Adrenal gland (tissue), 12 donors: ENCODE measurements around the gene DCUN1D4. TPM values are rescaled to one million over a fixed set of nuclear protein-coding genes. Genes with fewer than 3 reads are reported as not detected.

ENCODE experiments used
- DNase-seq, 7 donors: peaks; one replicate each; pipeline ENCODE4 v3.0.0-alpha.2; 2019 to 2020
- H3K27ac ChIP-seq, 5 donors: fragments of 200-600 bp; sonication (generic) in 4 of 5; 1 replicate in 3 of 5; 2 replicates in 2 of 5; pipeline versions ENCODE4 v1.5.1 to v1.8.0; 2016 to 2020; ENCODE audit warnings: mild to moderate bottlenecking in 1 of 5
- H3K27me3 ChIP-seq: fragments of 200-600 bp; 2 replicates; pipeline ENCODE4 v1.8.0; 2021
- H3K36me3 ChIP-seq, 2 donors: fragments of 200-600 bp; replicated peaks in 1 of 2; 1 replicate in 1 of 2; 2 replicates in 1 of 2; pipeline versions ENCODE4 v1.5.1 to v1.8.0; 2018 to 2022
- H3K4me1 ChIP-seq, 2 donors: fragments of 200-600 bp; replicated peaks in 1 of 2; 1 replicate in 1 of 2; 2 replicates in 1 of 2; pipeline versions ENCODE4 v1.5.1 to v1.8.0; 2018 to 2021
- H3K4me3 ChIP-seq, 4 donors: fragments of 200-600 bp; sonication (generic) in 3 of 4; one replicate each; pipeline ENCODE4 v1.5.1; 2016 to 2018
- H3K9me3 ChIP-seq, 3 donors: fragments of 200-600 bp; sonication (generic) in 1 of 3; replicated peaks in 1 of 3; 1 replicate in 2 of 3; 2 replicates in 1 of 3; pipeline versions ENCODE4 v1.5.1 to v1.8.0; 2016 to 2021
- POLR2A ChIP-seq, 2 donors: fragments of 450-650 bp; IDR thresholded peaks; one replicate each; pipeline ENCODE4 v1.6.1; 2017; ENCODE audit warnings: antibody characterized with exemption in 2 of 2, mild to moderate bottlenecking in 2 of 2, moderate library complexity in 1 of 2
- WGBS, 4 donors: extraction: QIAGEN DNeasy Blood & Tissue Kit in 2 of 4; methylation state at CpG; one replicate each; pipeline versions ENCODE4 v1.1.5 to v1.1.7; 2013 to 2017; 5-methylcytosine and 5-hydroxymethylcytosine counted together
- intact Hi-C, 2 donors: fragments of 100-400 bp; cut with DNase I; formaldehyde crosslinking; loops; one replicate each; pipeline versions ENCODE4 v1.14.1 to v1.15.0; 2022 to 2023
- polyA plus RNA-seq, 3 donors: library from polyadenylated mRNA; stranded (reverse); fragments of 200-250 nt in 2 of 3; fragments of 350-450 nt in 1 of 3; fragmentation: Illumina TruSeq in 1 of 3; extraction: RNeasy Lipid Tissue Mini Kit (QIAGEN cat#74804) in 1 of 3; gene quantifications; one replicate each; pipeline ENCODE4 v1.2.3, GENCODE V29; 2013 to 2014
- total RNA-seq, 9 donors: library from RNA; depleted of rRNA in 4 of 9; stranded (reverse); fragments of >200 nt in 4 of 9; fragments of 120-200 nt in 1 of 9; fragmentation: NEBNext Ultra II Directional in 1 of 9; extraction: Animal tissue kit (Norgen Biotek cat#: 25700) in 1 of 9; gene quantifications; one replicate each; pipeline versions ENCODE4 v1.1.0 to v1.2.4, GENCODE V29; 2013 to 2023
- TF ChIP-seq, protein P1 (sequence below), 6 experiments: fragments of 450-650 bp in 4 of 6; fragments of 200-600 bp in 2 of 6; sonication (generic) in 1 of 6; IDR thresholded peaks; 1 replicate in 5 of 6; 2 replicates in 1 of 6; pipeline versions ENCODE4 v1.5.1 to v1.8.0; 2016 to 2021; ENCODE audit warnings: antibody characterized with exemption in 6 of 6, mild to moderate bottlenecking in 2 of 6, moderate library complexity in 1 of 6
- donor health status: healthy with polysubstance abuse.
- donor health status: Bipolar disorder and iron deficiency.
- donor health status: DM: yes; HTN: yes; CAD: no.
- donor health status: DM: no; HTN: no; CAD: no.
- donor health status: DM: no; HTN: no; CAD: no.
- donor health status: DM: yes; HTN: yes; CAD: no.

DCUN1D4 gene
- total and polyA plus RNA-seq, 12 donors: 25.0 to 86.2 (median 46.9) TPM

DNA sequence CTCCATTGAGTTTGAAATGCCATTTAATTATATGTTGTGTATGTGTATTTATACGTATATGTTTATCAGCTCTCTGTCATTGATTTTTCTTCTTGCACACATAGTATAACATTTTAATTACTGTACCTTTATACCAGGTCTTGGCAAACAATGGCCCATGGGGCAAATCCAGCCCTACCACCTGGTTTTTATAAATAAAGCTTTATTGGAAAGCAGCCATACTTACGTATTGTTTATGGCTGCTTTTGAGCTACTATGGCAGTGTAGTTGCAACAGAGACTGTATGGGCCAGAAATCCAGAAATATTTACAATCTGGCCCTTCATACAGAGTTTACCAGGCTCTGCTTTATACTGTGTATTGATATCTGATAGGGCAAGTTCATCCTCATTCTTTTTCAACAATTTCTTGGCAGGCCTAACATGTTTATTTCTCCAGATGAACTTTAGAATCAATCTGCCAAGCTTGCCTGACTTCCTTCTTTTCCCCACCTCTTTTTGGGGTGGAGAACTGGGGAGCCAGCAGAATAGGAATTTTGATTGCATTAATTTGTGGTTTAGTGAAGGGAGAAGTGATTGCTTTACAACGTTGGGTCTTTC, 15.8 kb downstream of the DCUN1D4 start:
- Histone ChIP-seq H3K36me3 (peaks cover 0 to 2% of the 10 kb centered on the region in 2 donors), H3K4me1 (peaks cover 9 to 48% of the 10 kb centered on the region in 2 donors), H3K27me3 (no peaks in the 10 kb centered on the region), H3K9me3 (no peaks in the 10 kb centered on the region), H3K27ac (no peak overlapping the region), H3K4me3 (no peak overlapping the region)
- WGBS, 4 donors: 53 to 62% (median 59%) methylated on average over 3 of the region's 3 CpGs
- intact Hi-C loops: no loop called here
- DNase-seq: no peak
- TF ChIP-seq POLR2A (IDR thresholded peaks at IDR 0.05): no peak
- TF ChIP-seq, protein P1, sequence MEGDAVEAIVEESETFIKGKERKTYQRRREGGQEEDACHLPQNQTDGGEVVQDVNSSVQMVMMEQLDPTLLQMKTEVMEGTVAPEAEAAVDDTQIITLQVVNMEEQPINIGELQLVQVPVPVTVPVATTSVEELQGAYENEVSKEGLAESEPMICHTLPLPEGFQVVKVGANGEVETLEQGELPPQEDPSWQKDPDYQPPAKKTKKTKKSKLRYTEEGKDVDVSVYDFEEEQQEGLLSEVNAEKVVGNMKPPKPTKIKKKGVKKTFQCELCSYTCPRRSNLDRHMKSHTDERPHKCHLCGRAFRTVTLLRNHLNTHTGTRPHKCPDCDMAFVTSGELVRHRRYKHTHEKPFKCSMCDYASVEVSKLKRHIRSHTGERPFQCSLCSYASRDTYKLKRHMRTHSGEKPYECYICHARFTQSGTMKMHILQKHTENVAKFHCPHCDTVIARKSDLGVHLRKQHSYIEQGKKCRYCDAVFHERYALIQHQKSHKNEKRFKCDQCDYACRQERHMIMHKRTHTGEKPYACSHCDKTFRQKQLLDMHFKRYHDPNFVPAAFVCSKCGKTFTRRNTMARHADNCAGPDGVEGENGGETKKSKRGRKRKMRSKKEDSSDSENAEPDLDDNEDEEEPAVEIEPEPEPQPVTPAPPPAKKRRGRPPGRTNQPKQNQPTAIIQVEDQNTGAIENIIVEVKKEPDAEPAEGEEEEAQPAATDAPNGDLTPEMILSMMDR (IDR thresholded peaks at IDR 0.05): no peak

- Histone ChIP-seq H3K9me3 (no peaks in the 10 kb centered on the region), H3K4me1 (peaks cover 6 to 39% of the 10 kb centered on the region in 2 donors), H3K36me3 (peaks cover 0 to 11% of the 10 kb centered on the region in 2 donors), H3K27me3 (no peaks in the 10 kb centered on the region), H3K4me3 (no peak overlapping the region), H3K27ac (peak overlapping the region in 1 of 5 donors; percentile 47)
- WGBS, 4 donors: 52 to 58% (median 54%) methylated on average over 4 of the region's 4 CpGs
- no peak for DNase-seq
- intact Hi-C loops: no loop called here
- no peak for TF ChIP-seq POLR2A (IDR thresholded peaks at IDR 0.05)
- TF ChIP-seq, protein P1 (IDR thresholded peaks at IDR 0.05): no peak
Measured at GRCh38 chr4:51859476-51860031, 16.6 kb downstream of the DCUN1D4 start.

DNA sequence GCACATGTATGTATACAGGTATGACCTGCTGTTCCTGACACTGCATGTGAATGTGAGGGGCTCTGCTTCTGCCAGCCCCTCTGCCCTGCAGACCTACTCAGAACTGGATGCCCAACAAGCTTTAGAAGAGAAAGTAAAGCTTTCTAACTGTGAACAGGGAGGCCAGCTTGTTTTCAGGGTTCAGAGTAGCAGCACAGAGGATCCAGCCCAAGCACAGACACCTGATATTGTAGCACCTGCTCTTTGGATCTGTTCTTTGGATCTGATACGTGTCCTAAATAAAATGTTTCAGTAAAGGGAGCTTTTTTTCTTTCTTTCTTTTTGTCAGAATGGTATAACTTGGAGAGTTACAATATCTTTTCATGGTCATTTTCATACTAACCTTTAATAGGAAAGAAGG, 19.2 kb downstream of the DCUN1D4 start:
- TF ChIP-seq, protein P1 (IDR thresholded peaks at IDR 0.05): no peak
- TF ChIP-seq POLR2A (IDR thresholded peaks at IDR 0.05): no peak
- intact Hi-C loops: no loop called here
- Histone ChIP-seq H3K27ac (no peak overlapping the region), H3K4me3 (no peak overlapping the region), H3K27me3 (no peaks in the 10 kb centered on the region), H3K9me3 (no peaks in the 10 kb centered on the region), H3K4me1 (peaks cover 6 to 18% of the 10 kb centered on the region in 2 donors), H3K36me3 (peaks cover 0 to 30% of the 10 kb centered on the region in 2 donors)
- DNase-seq: no peak
- 81 to 92% (median 86%) methylated on average over 1 of the region's 1 CpG for WGBS, 4 donors

GRCh38 chr4:51862781-51863180, 19.8 kb downstream of the DCUN1D4 start:
- Histone ChIP-seq H3K36me3 (peaks cover 0 to 36% of the 10 kb centered on the region in 2 donors), H3K27ac (no peak overlapping the region), H3K4me3 (no peak overlapping the region), H3K27me3 (no peaks in the 10 kb centered on the region), H3K9me3 (no peaks in the 10 kb centered on the region), H3K4me1 (peaks cover 6 to 18% of the 10 kb centered on the region in 2 donors)
- DNase-seq: no peak
- no peak for TF ChIP-seq POLR2A (IDR thresholded peaks at IDR 0.05)
- TF ChIP-seq, protein P1 (IDR thresholded peaks at IDR 0.05): no peak
- intact Hi-C loops: no loop called here
- WGBS, 4 donors: 87 to 100% (median 94%) methylated on average over 1 of the region's 1 CpG
